ENCODE measurements around the gene KATNAL2. TPM values are rescaled to one million over a fixed set of nuclear protein-coding genes. Genes with fewer than 3 reads are reported as not detected.
"Not testable (repeated sequence)": the region's sequence is repeated elsewhere in the genome, so short reads cannot be mapped to it uniquely, and the experiment has no call there.

KATNAL2 gene
- total and polyA plus RNA-seq, 5 donors: 5.0 to 7.0 (median 6.0) TPM

DNA sequence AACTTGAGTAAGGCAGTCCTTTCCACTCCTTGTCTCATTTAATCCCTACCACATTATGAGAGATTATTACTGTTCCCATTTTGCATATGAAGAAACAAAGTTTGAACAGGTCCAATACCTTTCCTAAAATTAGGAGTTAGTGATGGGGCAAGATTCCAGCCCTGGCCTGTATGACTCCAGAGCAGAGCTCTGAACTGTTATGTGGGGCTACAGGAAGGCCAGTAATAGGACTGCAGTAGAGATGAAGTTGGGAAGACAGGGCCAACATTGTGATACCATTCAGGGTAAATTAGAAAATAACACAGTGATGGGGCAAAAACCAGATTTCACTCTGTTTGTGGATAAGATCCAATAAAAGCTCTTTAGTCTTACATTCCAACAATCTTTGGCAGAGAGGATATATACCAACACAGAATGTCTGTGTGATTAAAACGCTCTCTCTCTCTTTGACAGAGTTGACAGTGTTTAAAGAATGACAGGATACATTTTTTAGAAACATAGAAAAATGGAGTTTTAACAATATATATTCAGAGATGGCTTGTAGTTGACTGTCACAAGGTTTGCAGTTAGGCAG lies 22.7 kb downstream of the KATNAL2 start:
- H3K4me1 ChIP-seq (ENCODE audit: control insufficient read depth, insufficient read depth, low read length): peaks cover 3% of the 10 kb centered on the region
- no peaks in the 10 kb centered on the region for H3K9me3 ChIP-seq (ENCODE audit: control insufficient read depth, low read length)
- no peak overlapping the region for H3K4me3 ChIP-seq (ENCODE audit: low read length)
- H3K27ac ChIP-seq (ENCODE audit: low read length): no peak overlapping the region
- H3K27me3 ChIP-seq (ENCODE audit: control insufficient read depth, insufficient read depth): no peaks in the 10 kb centered on the region
- no peak for DNase-seq
- intact Hi-C loops (cut with DNase I): no loop called here
- WGBS: 55% methylated on average over 1 of the region's 1 CpG
- no peak for ATAC-seq

DNA sequence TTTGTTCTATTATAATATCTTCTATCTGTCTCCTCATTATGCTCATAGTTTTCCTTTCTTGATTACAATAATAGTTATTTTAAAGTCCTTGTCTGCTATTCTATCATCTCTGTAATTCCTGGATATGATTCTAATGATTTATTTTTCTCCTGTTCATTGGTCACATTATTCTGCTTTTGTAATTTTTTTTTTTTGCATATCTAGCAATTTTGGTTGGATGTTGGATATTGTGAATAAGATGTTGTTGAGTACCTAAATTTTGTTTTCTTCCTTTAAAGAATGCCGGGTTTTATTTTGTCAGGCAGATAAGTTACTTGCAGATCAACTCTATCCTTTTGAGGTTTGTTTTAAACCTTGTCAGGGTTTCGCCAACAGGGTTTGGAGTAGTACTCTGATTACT lies 25.2 kb downstream of the KATNAL2 start:
- H3K9me3 ChIP-seq (ENCODE audit: control insufficient read depth, low read length): no peaks in the 10 kb centered on the region
- H3K4me3 ChIP-seq (ENCODE audit: low read length): no peak overlapping the region
- H3K27ac ChIP-seq (ENCODE audit: low read length): no peak overlapping the region
- no peaks in the 10 kb centered on the region for H3K27me3 ChIP-seq (ENCODE audit: control insufficient read depth, insufficient read depth)
- intact Hi-C loops (cut with DNase I): no loop called here
- WGBS: 92% methylated on average over 2 of the region's 2 CpGs
- ATAC-seq: no peak
- peaks cover 1% of the 10 kb centered on the region for H3K4me1 ChIP-seq (ENCODE audit: control insufficient read depth, insufficient read depth, low read length)
- no peak for DNase-seq

DNA sequence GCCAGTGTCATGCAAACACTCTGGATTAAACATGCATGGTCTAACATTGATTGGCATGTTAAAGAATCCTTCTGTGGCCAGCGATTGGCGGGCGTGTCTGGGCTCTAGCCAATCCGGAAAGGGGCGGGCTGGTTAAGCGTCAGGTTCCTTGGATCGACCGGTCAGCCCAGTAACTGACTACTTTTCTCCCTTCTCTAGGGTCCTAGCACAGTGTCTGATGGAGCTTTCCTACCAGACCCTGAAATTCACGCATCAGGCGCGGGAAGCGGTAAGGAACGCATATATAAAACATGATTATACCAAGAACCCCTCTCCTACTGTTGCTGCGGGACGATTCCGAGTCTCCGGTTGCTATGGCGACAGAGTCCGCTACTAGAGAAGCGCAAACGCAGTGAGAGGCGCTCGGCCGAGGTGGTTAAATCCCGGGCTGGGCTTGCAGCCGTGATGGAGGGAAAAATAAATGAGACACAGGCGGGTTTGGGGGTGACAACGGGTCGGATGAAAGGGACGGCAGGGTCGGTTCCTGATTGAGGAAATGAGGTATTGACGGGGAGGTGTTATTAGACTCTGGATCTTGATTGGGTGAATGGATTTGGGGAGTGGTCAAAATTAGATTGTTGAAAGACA lies 29.4 kb downstream of the KATNAL2 start:
- H3K9me3 ChIP-seq (ENCODE audit: control insufficient read depth, low read length): no peaks in the 10 kb centered on the region
- no peaks in the 10 kb centered on the region for H3K27me3 ChIP-seq (ENCODE audit: control insufficient read depth, insufficient read depth)
- intact Hi-C loops (cut with DNase I): no loop called here
- H3K27ac ChIP-seq (ENCODE audit: low read length): no peak overlapping the region
- ATAC-seq (peak; percentile 97 to 99), DNase-seq (peak; percentile 87 to 94 (median 90))
- H3K4me3 ChIP-seq (ENCODE audit: low read length): peak overlapping the region; percentile 77
- under 1% methylated on average over 32 of the region's 32 CpGs for WGBS
- no peaks in the 10 kb centered on the region for H3K4me1 ChIP-seq (ENCODE audit: control insufficient read depth, insufficient read depth, low read length)

DNA sequence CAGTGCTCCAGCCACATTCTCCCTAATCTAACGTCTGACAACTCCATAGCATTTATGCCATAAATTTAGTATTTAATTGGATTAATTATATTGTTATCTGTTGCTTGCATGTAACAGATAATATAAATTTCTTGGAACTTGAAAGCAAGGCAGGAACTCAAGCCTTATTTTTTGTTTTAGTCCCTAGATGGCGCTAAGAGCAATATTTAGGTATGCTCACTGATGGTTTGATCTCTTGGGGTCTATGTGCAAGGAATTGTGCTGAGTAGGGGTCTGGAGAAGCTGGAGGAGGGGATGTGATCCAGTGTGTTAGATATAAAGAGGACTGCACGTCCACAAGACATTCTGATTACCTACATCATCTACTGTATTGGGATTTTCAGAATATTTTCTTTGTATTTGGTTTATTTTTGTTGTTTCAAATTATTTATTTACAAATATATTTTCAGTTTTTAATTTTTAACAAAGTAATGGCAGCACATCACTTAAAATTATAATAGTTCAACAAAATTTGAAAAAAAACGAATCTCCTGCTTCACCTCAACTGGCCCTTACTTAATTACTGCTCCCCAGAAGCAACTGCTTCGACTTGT lies 32.8 kb downstream of the KATNAL2 start:
- ATAC-seq (no peak), DNase-seq (no peak)
- Histone ChIP-seq H3K27me3 (ENCODE audit: control insufficient read depth, insufficient read depth) (no peaks in the 10 kb centered on the region), H3K9me3 (ENCODE audit: control insufficient read depth, low read length) (no peaks in the 10 kb centered on the region), H3K4me1 (ENCODE audit: control insufficient read depth, insufficient read depth, low read length) (no peaks in the 10 kb centered on the region), H3K4me3 (ENCODE audit: low read length) (no peak overlapping the region), H3K27ac (ENCODE audit: low read length) (no peak overlapping the region)
- intact Hi-C loops (cut with DNase I): no loop called here
- WGBS: 62% methylated on average over 5 of the region's 5 CpGs

- Histone ChIP-seq H3K4me3 (ENCODE audit: low read length) (no peak overlapping the region), H3K9me3 (ENCODE audit: control insufficient read depth, low read length) (no peaks in the 10 kb centered on the region), H3K4me1 (ENCODE audit: control insufficient read depth, insufficient read depth, low read length) (no peaks in the 10 kb centered on the region), H3K27me3 (ENCODE audit: control insufficient read depth, insufficient read depth) (no peaks in the 10 kb centered on the region), H3K27ac (ENCODE audit: low read length) (no peak overlapping the region)
- DNase-seq: no peak
- intact Hi-C loops (cut with DNase I): no loop called here
- no peak for ATAC-seq
- WGBS: 65% methylated on average over 5 of the region's 5 CpGs
Observed at GRCh38 chr18:46953195-46953594, 35.8 kb downstream of the KATNAL2 start.

- intact Hi-C loops (cut with DNase I): no loop called here
- ATAC-seq (no peak), DNase-seq (no peak)
- Histone ChIP-seq H3K9me3 (ENCODE audit: control insufficient read depth, low read length) (no peaks in the 10 kb centered on the region), H3K4me1 (ENCODE audit: control insufficient read depth, insufficient read depth, low read length) (no peaks in the 10 kb centered on the region), H3K4me3 (ENCODE audit: low read length) (no peak overlapping the region), H3K27ac (ENCODE audit: low read length) (no peak overlapping the region), H3K27me3 (ENCODE audit: control insufficient read depth, insufficient read depth) (no peaks in the 10 kb centered on the region)
- WGBS: 87% methylated on average over 4 of the region's 4 CpGs
Observed at GRCh38 chr18:46958209-46958608, 40.8 kb downstream of the KATNAL2 start.

DNA sequence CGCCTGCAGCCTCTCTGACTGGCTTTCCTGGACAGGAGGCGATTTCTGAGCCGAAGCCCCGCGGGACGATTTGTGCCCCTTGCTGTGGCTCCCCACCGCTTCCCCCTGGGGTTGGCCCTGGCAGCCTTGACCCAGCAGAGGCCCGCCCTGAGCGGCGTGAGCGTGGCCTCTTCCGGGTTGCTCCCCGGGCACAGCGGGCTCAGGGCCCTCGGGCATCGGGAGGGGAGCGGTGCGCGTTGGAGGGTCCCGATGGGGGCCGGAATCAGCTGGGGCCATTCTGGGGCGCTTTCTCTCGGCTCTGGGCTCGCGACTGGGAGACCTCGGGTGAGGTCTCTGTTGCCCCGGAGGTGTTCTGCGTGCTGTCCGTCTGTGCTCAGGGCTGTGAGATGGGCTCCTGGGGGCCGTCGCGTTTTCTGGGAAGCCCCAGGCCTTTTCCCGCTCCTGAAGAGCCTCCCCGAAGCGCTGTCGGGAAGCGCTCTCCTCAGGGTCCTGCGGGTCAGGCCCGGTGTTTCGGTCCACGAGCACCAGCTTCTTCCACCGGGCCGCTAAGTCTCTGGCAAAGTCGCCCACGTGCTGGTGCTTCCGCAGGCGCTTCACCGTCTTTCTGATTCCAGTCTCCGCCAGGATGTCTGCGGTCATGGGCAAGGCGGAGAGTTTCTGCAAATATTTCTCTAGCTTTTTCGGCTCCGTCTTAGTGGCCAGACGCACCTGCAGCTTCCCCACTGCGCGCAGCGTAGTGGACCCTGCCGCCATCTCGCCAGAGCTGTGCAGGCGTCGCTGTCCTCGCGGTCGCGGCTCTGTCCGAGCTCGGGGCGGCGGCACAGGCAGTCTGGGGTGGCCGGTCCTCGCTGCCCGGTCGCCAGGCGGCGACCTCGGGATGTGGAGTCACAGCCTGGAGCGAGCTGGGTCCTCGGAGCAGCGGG lies 46.5 kb downstream of the KATNAL2 start:
- H3K27me3 ChIP-seq (ENCODE audit: control insufficient read depth, insufficient read depth); intact Hi-C loops (cut with DNase I); DNase-seq; H3K9me3 ChIP-seq (ENCODE audit: control insufficient read depth, low read length); H3K27ac ChIP-seq (ENCODE audit: low read length); H3K4me3 ChIP-seq (ENCODE audit: low read length); H3K4me1 ChIP-seq (ENCODE audit: control insufficient read depth, insufficient read depth, low read length): not testable (repeated sequence)
- ATAC-seq: peak; percentile 54 to 63
- WGBS: no CpG with 5 or more reads among the region's 79 CpGs

DNA sequence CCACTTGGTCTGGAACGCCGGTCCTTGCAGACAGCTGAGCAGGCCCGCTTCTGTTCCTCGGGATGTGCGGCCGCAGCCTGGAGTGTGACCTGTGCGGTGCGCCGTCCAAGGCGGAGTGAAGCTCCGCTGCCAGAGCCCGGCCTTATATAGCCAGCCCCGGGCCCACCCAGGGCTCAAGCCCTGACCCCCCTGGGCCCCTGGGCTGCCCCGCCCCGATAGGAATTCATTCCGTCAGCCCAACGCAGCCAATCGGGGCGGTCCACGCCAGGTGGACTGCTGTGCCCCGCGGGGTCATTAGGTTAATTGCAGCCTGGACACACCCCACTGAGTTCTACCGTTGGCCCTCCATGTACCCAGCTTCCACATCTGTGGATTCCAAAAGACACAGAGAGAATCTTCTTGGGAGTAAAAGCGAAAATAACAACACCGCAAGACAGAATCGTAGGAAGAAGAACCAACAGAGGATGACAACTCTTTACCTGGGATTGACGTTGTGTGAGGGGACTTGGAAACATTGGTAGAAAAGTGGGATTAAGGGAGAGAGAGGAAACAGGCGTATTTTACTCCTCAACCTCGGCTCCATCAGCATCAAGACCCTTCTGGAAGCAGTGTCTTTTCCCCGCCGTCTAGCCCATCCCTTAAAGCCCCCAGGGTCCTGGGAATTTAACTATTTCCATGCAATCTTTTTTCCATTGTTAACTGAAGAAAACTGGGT lies 47.3 kb downstream of the KATNAL2 start:
- H3K4me3 ChIP-seq (ENCODE audit: low read length); H3K4me1 ChIP-seq (ENCODE audit: control insufficient read depth, insufficient read depth, low read length); intact Hi-C loops (cut with DNase I); H3K9me3 ChIP-seq (ENCODE audit: control insufficient read depth, low read length); H3K27me3 ChIP-seq (ENCODE audit: control insufficient read depth, insufficient read depth); H3K27ac ChIP-seq (ENCODE audit: low read length); DNase-seq: not testable (repeated sequence)
- WGBS: 90% methylated on average over 8 of the region's 31 CpGs
- ATAC-seq: peak; percentile 60 to 64

DNA sequence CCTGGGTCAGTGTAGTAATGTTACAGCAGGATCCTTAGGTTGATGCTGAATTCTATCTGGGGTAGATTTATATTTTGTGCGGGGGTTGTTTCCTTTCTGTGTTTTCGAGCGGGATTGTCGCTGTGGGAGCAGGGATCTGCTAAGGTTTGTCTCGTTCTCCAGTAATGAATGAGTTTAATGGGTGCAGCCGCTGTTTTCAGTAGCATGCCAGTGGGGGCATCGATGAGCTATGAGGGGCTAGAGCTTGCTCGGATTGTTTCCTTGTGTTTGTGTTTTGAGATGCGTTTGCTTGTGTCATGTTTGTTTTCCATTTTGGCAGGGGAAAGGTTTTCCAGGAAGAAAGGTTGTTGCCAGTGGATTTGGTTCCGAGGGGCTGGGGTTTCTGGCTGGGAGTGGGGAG lies 48.9 kb downstream of the KATNAL2 start:
- WGBS: no CpG with 5 or more reads among the region's 10 CpGs
- ATAC-seq; H3K27ac ChIP-seq (ENCODE audit: low read length); H3K4me1 ChIP-seq (ENCODE audit: control insufficient read depth, insufficient read depth, low read length); H3K27me3 ChIP-seq (ENCODE audit: control insufficient read depth, insufficient read depth); H3K9me3 ChIP-seq (ENCODE audit: control insufficient read depth, low read length); DNase-seq; intact Hi-C loops (cut with DNase I); H3K4me3 ChIP-seq (ENCODE audit: low read length): not testable (repeated sequence)

GRCh38 chr18:46969551-46969950 lies 52.1 kb downstream of the KATNAL2 start:
- ATAC-seq: peak in 1 of 2 donors; percentile 9
- H3K27ac ChIP-seq (ENCODE audit: low read length); H3K27me3 ChIP-seq (ENCODE audit: control insufficient read depth, insufficient read depth); H3K4me1 ChIP-seq (ENCODE audit: control insufficient read depth, insufficient read depth, low read length); DNase-seq; intact Hi-C loops (cut with DNase I); H3K9me3 ChIP-seq (ENCODE audit: control insufficient read depth, low read length); H3K4me3 ChIP-seq (ENCODE audit: low read length): not testable (repeated sequence)
- no CpG with 5 or more reads among the region's 32 CpGs for WGBS

All from right cardiac atrium (tissue), 5 donors.